Activated CD4-positive, alpha-beta memory T cell treated with anti-CD3 and anti-CD28 coated beads for 36 hours (primary cell): ENCODE results near the gene MED13L. TPM values are rescaled to one million over a fixed set of nuclear protein-coding genes. Genes with fewer than 3 reads are reported as not detected.

ENCODE experiments used
- CTCF ChIA-PET: fragments of 350-600 bp; sonication (Branson Sonifier 250); formaldehyde crosslinking; loops from one replicate; lab custom pipeline; 2021; ENCODE audit warnings: antibody characterized with exemption, inconsistent platforms; lab: Charles Lee
- POLR2A ChIA-PET: fragments of 350-600 bp; sonication (Branson Sonifier 250); formaldehyde crosslinking; loops from one replicate; lab custom pipeline; 2021; ENCODE audit warnings: antibody characterized with exemption; lab: Charles Lee
- DNase-seq: peaks from one replicate; pipeline ENCODE4 v3.0.0-alpha.2; 2020
- H3K27ac Mint-ChIP-seq: one replicate; pipeline ENCODE4 v1.8.0; 2021; ENCODE audit warnings: mixed read lengths
- H3K27me3 Mint-ChIP-seq: one replicate; pipeline ENCODE4 v1.8.0; 2021; ENCODE audit warnings: mixed read lengths
- H3K36me3 Mint-ChIP-seq: one replicate; pipeline ENCODE4 v1.8.0; 2021; ENCODE audit warnings: mixed read lengths
- H3K4me1 Mint-ChIP-seq: one replicate; pipeline ENCODE4 v1.8.0; 2021; ENCODE audit warnings: low read depth, mixed read lengths
- H3K4me3 Mint-ChIP-seq: one replicate; pipeline ENCODE4 v1.8.0; 2021; ENCODE audit warnings: mild to moderate bottlenecking, mixed read lengths
- H3K9me3 Mint-ChIP-seq: one replicate; pipeline ENCODE4 v1.8.0; 2021; ENCODE audit warnings: mixed read lengths
- intact Hi-C: fragments of 100-400 bp; cut with micrococcal nuclease; formaldehyde crosslinking; loops from one replicate; pipeline ENCODE4 v1.15.1; 2023
- total RNA-seq, 2 experiments: library from RNA; stranded (reverse); gene quantifications; one replicate each; pipeline ENCODE4 v1.2.3, GENCODE V29; 2021

MED13L gene
- total RNA-seq, 2 experiments from 2014 or later, result 37.7 to 41.4 TPM

GRCh38 chr12:116162071-116162470, 115.4 kb downstream of the MED13L start:
- POLR2A ChIA-PET, result no interaction called here
- H3K27me3 Mint-ChIP-seq, result no peaks in the 10 kb centered on the region
- no peak overlapping the region for H3K27ac Mint-ChIP-seq
- peaks cover 54% of the 10 kb centered on the region for H3K4me1 Mint-ChIP-seq
- H3K36me3 Mint-ChIP-seq, result no peaks in the 10 kb centered on the region
- intact Hi-C loops, result no loop called here
- H3K4me3 Mint-ChIP-seq, result no peak overlapping the region
- no peaks in the 10 kb centered on the region for H3K9me3 Mint-ChIP-seq
- CTCF ChIA-PET, result no interaction called here
- no peak for DNase-seq

DNA sequence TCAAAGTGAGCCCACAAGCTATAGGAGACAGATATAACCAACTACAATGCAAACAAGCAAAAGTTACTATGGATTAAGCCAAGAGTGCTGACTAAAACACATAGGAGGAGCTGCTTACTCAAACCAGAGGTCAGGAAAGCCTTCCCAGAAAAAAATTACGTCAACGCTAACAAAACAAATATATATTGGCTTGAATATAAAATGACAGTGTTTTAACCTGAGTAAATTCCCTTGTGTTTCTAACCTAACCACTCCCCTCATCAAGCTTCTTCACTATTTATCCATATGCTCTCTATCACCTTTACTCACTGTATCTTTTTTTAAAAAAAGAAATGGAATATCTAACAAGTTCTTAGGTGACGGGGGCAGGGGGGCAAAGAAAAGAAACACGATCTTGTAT, 115.9 kb downstream of the MED13L start:
- intact Hi-C loops, result no loop called here
- Mint-ChIP-seq H3K4me3 (no peak overlapping the region), H3K36me3 (no peaks in the 10 kb centered on the region), H3K4me1 (peaks cover 56% of the 10 kb centered on the region), H3K27me3 (no peaks in the 10 kb centered on the region), H3K9me3 (no peaks in the 10 kb centered on the region), H3K27ac (no peak overlapping the region)
- DNase-seq, result no peak
- ChIA-PET POLR2A (no interaction called here), CTCF (no interaction called here)

GRCh38 chr12:116160883-116161458, 116.5 kb downstream of the MED13L start:
- POLR2A ChIA-PET, result no interaction called here
- no peak for DNase-seq
- H3K4me3 Mint-ChIP-seq, result no peak overlapping the region
- H3K4me1 Mint-ChIP-seq, result peaks cover 53% of the 10 kb centered on the region
- no peak overlapping the region for H3K27ac Mint-ChIP-seq
- H3K27me3 Mint-ChIP-seq, result no peaks in the 10 kb centered on the region
- CTCF ChIA-PET, result interaction anchor here (1.1 kb wide), 1 partner anchor 75 kb away, joined by 3 read pairs; no protein-coding TSS in a partner anchor
- intact Hi-C loops, result no loop called here
- H3K9me3 Mint-ChIP-seq, result no peaks in the 10 kb centered on the region
- no peaks in the 10 kb centered on the region for H3K36me3 Mint-ChIP-seq

DNA sequence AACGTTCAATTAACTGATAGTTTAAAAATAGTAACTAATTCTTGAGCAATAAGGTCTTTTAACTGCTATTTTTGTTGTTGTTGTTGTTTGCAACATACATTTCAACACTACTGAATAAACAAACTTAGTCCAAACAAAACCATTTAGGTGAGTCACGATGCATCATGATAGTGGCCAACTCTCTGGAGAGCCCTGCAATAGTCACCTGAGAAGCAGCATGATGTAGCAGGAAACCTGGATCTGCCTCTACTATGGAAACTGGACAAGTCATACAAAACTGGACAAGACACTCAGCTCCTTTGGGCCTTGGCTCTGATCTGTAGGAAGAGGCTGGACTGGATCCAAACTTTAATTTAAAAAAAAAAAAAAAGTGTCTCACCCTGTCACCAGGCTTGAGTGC, 117.3 kb downstream of the MED13L start:
- DNase-seq, result no peak
- no peak overlapping the region for H3K4me3 Mint-ChIP-seq
- no peaks in the 10 kb centered on the region for H3K27me3 Mint-ChIP-seq
- ChIA-PET POLR2A (no interaction called here), CTCF (interaction anchor here (0.7 to 1.1 kb wide), 2 partner anchors 55 to 76 kb away, joined by 3 read pairs; no protein-coding TSS in a partner anchor)
- H3K9me3 Mint-ChIP-seq, result no peaks in the 10 kb centered on the region
- no peak overlapping the region for H3K27ac Mint-ChIP-seq
- intact Hi-C loops, result no loop called here
- H3K4me1 Mint-ChIP-seq, result peaks cover 46% of the 10 kb centered on the region
- no peaks in the 10 kb centered on the region for H3K36me3 Mint-ChIP-seq

- Mint-ChIP-seq H3K27me3 (no peaks in the 10 kb centered on the region), H3K4me1 (peaks cover 40% of the 10 kb centered on the region), H3K27ac (no peak overlapping the region), H3K36me3 (no peaks in the 10 kb centered on the region), H3K9me3 (no peaks in the 10 kb centered on the region), H3K4me3 (no peak overlapping the region)
- intact Hi-C loops, result no loop called here
- POLR2A ChIA-PET, result no interaction called here
- CTCF ChIA-PET, result interaction anchor here (0.7 to 1.1 kb wide), 2 partner anchors 56 to 76 kb away, joined by 3 read pairs; no protein-coding TSS in a partner anchor
- no peak for DNase-seq
Observed at GRCh38 chr12:116159593-116160200, 117.8 kb downstream of the MED13L start.

GRCh38 chr12:116159175-116159574, 118.3 kb downstream of the MED13L start:
- no peaks in the 10 kb centered on the region for H3K9me3 Mint-ChIP-seq
- H3K27ac Mint-ChIP-seq, result no peak overlapping the region
- peaks cover 36% of the 10 kb centered on the region for H3K4me1 Mint-ChIP-seq
- H3K27me3 Mint-ChIP-seq, result no peaks in the 10 kb centered on the region
- H3K36me3 Mint-ChIP-seq, result no peaks in the 10 kb centered on the region
- CTCF ChIA-PET, result no interaction called here
- POLR2A ChIA-PET, result no interaction called here
- no peak for DNase-seq
- intact Hi-C loops, result no loop called here
- H3K4me3 Mint-ChIP-seq, result no peak overlapping the region

DNA sequence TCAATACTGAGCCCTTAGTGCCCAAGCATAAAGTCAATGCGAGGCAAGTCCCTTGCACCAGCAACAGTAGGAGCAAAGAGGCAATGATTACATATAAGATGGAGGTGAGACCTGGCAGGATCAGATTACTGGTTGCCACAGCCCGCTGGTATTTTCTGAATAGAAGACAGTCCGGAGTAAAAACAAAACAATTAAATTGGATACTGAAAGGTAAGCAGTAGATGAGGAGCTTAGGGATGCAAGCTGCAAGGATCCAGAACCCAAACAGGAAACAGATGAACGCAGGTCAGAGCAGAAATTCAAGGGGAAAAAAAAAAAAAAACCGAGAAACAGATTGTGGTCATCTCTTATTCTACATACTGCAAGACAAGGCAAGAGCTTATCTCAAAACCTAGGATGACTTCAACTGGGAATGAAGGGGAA, 119.6 kb downstream of the MED13L start:
- CTCF ChIA-PET, result no interaction called here
- H3K27ac Mint-ChIP-seq, result no peak overlapping the region

DNA sequence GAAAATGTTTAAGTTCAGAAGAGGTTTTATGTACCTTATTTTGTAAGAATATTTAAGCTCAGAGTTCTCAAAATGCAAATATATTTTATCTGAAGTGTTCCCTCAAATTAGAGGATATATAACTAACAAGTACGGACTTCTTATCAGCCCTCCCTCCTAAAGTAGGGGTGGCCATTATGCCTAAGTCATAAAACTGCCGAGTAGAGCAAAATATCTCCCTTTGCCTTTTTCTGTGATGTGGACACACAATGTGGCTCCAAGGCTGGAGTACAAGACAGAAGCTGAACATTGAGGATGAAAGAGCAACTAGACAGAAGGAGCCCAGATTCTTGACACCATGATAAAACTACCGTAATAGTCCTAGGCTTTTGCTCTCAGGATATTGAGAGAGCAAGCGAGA, 120.9 kb downstream of the MED13L start:
- Mint-ChIP-seq H3K27me3 (no peaks in the 10 kb centered on the region), H3K27ac (no peak overlapping the region), H3K4me3 (no peak overlapping the region), H3K9me3 (no peaks in the 10 kb centered on the region), H3K36me3 (no peaks in the 10 kb centered on the region), H3K4me1 (peaks cover 39% of the 10 kb centered on the region)
- DNase-seq, result no peak
- ChIA-PET POLR2A (no interaction called here), CTCF (no interaction called here)
- intact Hi-C loops, result no loop called here

More for the DNA sequence above, 119.6 kb downstream of the MED13L start:
- intact Hi-C loops, result no loop called here
- DNase-seq, result no peak
- no peaks in the 10 kb centered on the region for H3K36me3 Mint-ChIP-seq
- H3K4me3 Mint-ChIP-seq, result no peak overlapping the region
- H3K27me3 Mint-ChIP-seq, result no peaks in the 10 kb centered on the region
- POLR2A ChIA-PET, result no interaction called here
- H3K4me1 Mint-ChIP-seq, result peaks cover 41% of the 10 kb centered on the region
- no peaks in the 10 kb centered on the region for H3K9me3 Mint-ChIP-seq

GRCh38 chr12:116155383-116155782, 122.1 kb downstream of the MED13L start:
- no peaks in the 10 kb centered on the region for H3K27me3 Mint-ChIP-seq
- CTCF ChIA-PET, result no interaction called here
- H3K4me1 Mint-ChIP-seq, result peaks cover 37% of the 10 kb centered on the region
- no peak overlapping the region for H3K27ac Mint-ChIP-seq
- no peak for DNase-seq
- H3K4me3 Mint-ChIP-seq, result no peak overlapping the region
- H3K36me3 Mint-ChIP-seq, result no peaks in the 10 kb centered on the region
- no peaks in the 10 kb centered on the region for H3K9me3 Mint-ChIP-seq
- POLR2A ChIA-PET, result no interaction called here
- intact Hi-C loops, result no loop called here

- ChIA-PET POLR2A (no interaction called here), CTCF (no interaction called here)
- Mint-ChIP-seq H3K4me3 (no peak overlapping the region), H3K36me3 (no peaks in the 10 kb centered on the region), H3K27me3 (no peaks in the 10 kb centered on the region), H3K9me3 (no peaks in the 10 kb centered on the region), H3K4me1 (peaks cover 44% of the 10 kb centered on the region), H3K27ac (no peak overlapping the region)
- no peak for DNase-seq
- intact Hi-C loops, result no loop called here
Observed at GRCh38 chr12:116153983-116154382, 123.5 kb downstream of the MED13L start.

DNA sequence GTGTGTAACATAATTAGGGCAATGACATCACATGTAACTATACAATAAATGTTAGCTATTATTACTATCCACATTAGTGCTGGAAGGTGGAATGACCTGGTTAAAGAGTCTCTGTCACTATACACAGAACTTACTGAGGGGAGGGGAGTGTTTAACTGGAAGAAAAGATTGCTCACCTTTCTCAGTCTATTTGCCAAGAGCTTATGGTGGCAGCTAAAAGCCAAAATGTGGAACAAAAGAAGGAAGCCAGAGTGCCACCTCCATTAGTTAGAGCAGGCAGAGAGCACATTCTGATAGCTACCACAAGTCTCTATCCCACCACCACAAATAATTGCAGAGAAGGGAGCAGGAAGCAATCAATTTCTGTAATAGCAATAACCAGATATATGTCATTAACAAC, 124.4 kb downstream of the MED13L start:
- intact Hi-C loops, result no loop called here
- H3K27ac Mint-ChIP-seq, result no peak overlapping the region
- POLR2A ChIA-PET, result interaction anchor here (0.8 kb wide), 1 partner anchor 18 kb away, joined by 3 read pairs; no protein-coding TSS in a partner anchor
- no peaks in the 10 kb centered on the region for H3K9me3 Mint-ChIP-seq
- no peaks in the 10 kb centered on the region for H3K36me3 Mint-ChIP-seq
- no peak for DNase-seq
- CTCF ChIA-PET, result no interaction called here
- no peaks in the 10 kb centered on the region for H3K27me3 Mint-ChIP-seq
- H3K4me1 Mint-ChIP-seq, result peaks cover 42% of the 10 kb centered on the region
- no peak overlapping the region for H3K4me3 Mint-ChIP-seq

GRCh38 chr12:116152268-116152667, 125.2 kb downstream of the MED13L start:
- Mint-ChIP-seq H3K36me3 (no peaks in the 10 kb centered on the region), H3K27ac (no peak overlapping the region), H3K27me3 (no peaks in the 10 kb centered on the region), H3K9me3 (no peaks in the 10 kb centered on the region), H3K4me1 (peaks cover 37% of the 10 kb centered on the region), H3K4me3 (no peak overlapping the region)
- no peak for DNase-seq
- ChIA-PET POLR2A (no interaction called here), CTCF (no interaction called here)
- intact Hi-C loops, result no loop called here

DNA sequence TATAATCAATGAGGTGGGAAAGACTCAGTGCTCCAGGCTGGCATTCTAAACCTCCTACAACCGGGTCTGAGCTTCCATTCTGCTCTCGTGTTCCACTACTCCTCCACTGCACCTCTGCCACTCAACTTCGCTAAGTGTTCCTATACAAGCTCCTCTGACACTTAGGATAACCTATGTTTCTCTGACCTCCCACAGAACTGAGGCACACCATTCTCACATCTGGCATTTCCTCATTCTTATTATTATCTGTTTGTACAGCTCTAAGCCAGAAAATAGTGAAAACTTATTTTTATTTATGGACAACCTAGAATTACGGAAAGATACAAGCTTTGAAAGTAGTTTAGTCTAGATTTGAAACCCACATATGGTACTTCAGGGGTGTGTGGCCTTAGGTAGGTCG, 127.0 kb downstream of the MED13L start:
- H3K36me3 Mint-ChIP-seq, result no peaks in the 10 kb centered on the region
- H3K9me3 Mint-ChIP-seq, result no peaks in the 10 kb centered on the region
- ChIA-PET CTCF (interaction anchor here (0.8 to 1.8 kb wide), 2 partner anchors 9 to 86 kb away, joined by 3 to 4 read pairs; no protein-coding TSS in a partner anchor), POLR2A (no interaction called here)
- H3K27ac Mint-ChIP-seq, result no peak overlapping the region
- intact Hi-C loops, result no loop called here
- no peak overlapping the region for H3K4me3 Mint-ChIP-seq
- H3K4me1 Mint-ChIP-seq, result peaks cover 34% of the 10 kb centered on the region
- no peak for DNase-seq
- no peaks in the 10 kb centered on the region for H3K27me3 Mint-ChIP-seq
